HUES6 (cell line): ENCODE measurements around the gene GDNF.

ENCODE experiments used
- H3K27ac ChIP-seq: 2 replicates; pipeline ENCODE4 v1.7.0; 2013; ENCODE audit warnings: low read depth, mild to moderate bottlenecking, low read length, inconsistent platforms
- H3K27me3 ChIP-seq: 2 replicates; pipeline ENCODE4 v1.6.1; 2013; ENCODE audit warnings: low read length; ENCODE audit not compliant: control insufficient read depth, insufficient read depth
- H3K36me3 ChIP-seq: 2 replicates; pipeline ENCODE4 v1.6.1; 2013; ENCODE audit warnings: low read length; ENCODE audit not compliant: control insufficient read depth, insufficient read depth
- H3K4me1 ChIP-seq: 2 replicates; pipeline ENCODE4 v1.6.1; 2013; ENCODE audit warnings: low read length; ENCODE audit not compliant: control insufficient read depth, insufficient read depth
- H3K4me3 ChIP-seq: 2 replicates; pipeline ENCODE4 v1.5.1; 2013; ENCODE audit warnings: low read depth, low read length
- H3K9ac ChIP-seq: one replicate; pipeline ENCODE4 v1.6.1; 2013; ENCODE audit warnings: mild to moderate bottlenecking, low read length
- H3K9me3 ChIP-seq: 2 replicates; pipeline ENCODE4 v1.6.1; 2013; ENCODE audit warnings: low read depth, low read length; ENCODE audit not compliant: control insufficient read depth, insufficient read depth

The GDNF gene

DNA sequence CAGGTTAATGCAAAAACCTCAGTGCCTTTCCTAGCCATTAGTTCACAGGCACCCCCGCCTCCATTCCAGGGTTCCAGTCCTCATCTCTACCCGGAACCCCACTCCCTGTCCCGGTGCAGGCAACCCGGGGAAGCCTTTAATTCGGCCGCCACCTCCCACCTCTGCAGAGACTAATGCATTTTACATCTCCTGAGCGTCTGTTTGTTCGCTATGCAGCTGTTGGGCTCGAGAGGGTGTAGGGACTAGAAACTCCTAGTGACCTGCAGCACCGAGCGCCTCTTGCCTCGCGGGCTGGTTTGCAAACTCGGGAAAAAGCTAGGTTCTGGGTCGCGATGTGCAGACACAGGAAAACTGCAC, 3.6 kb downstream of the GDNF start:
- Histone ChIP-seq H3K4me1 (peaks cover 34% of the 10 kb centered on the region), H3K27me3 (peaks cover 98% of the 10 kb centered on the region), H3K4me3 (peak overlapping the region; percentile 54), H3K27ac (no peak overlapping the region), H3K9me3 (no peaks in the 10 kb centered on the region), H3K36me3 (no peaks in the 10 kb centered on the region), H3K9ac (peak overlapping the region; percentile 31)

DNA sequence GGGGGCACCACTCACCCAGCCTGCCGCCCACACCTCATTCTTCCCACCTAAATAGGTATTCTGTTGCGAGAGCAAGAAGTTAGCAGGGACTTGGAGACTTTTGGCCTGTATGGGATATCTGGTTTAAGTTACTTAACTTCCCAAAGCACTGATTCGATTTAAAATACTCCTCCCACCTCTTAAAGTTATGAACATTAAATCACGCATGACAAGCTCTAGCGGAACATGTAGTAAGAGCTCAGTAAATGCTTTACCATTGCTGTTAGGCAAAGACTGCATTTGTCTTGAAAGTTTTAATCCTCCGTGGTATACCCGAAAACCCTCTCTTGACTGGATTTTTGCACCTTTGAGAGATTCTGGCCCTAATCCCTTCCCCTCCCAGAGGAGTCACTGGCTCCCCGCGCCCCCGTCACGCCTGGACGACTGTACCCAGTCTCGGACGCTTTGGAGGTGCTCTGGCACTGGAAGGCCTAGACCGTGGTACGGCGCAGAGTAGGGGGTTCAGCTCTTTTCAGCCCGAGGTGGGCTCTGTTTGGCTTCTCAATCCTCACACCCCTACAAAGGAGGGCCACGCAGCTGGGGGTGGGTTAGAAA, 4.4 kb downstream of the GDNF start:
- Histone ChIP-seq H3K36me3 (no peaks in the 10 kb centered on the region), H3K27me3 (peaks cover 92% of the 10 kb centered on the region), H3K9me3 (no peaks in the 10 kb centered on the region), H3K9ac (no peak overlapping the region), H3K4me3 (peak overlapping the region; percentile 59), H3K4me1 (peaks cover 27% of the 10 kb centered on the region), H3K27ac (no peak overlapping the region)

DNA sequence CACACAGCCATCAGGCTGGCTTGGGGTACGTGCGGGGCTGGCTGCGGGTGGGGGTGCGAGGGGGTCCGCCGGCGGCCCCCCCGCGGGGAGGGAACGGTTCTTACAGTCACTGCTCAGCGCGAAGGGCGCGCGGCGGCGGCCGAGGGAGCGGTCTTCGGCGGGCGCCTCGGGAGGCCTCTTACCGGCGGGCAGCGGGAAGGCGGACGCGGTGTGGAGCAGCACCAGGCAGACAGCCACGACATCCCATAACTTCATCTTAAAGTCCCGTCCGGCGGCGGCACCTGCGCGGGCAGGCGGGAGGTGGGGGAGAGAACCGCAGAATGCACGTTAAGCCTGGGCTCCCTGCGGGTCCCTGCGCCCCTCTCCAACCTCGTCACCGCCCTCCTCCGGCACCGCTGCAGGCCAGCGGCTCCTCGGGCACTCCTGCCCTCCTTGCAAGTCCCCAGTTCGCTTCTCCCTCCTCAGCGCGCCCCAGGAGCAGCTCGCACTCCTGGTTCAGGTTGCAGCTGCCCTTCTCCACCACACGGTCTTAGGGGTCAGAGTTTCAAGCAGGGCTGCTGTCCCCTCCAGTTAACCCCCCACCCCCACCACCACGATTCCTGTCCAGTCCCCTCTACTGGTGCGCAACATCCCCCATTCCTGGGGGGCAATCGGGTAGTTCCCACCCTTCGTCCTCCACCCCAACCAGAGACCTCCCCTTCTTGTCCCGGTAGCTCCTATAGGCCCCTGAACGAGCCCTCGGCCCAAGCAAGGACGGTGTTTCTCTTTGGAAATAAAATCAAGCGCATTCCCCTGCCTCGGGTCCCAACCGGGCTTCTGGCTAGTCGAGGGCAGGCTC, 5.1 kb downstream of the GDNF start:
- peaks cover 88% of the 10 kb centered on the region for H3K27me3 ChIP-seq
- no peaks in the 10 kb centered on the region for H3K36me3 ChIP-seq
- peak overlapping the region; percentile 59 for H3K4me3 ChIP-seq
- peak overlapping the region; percentile 30 for H3K9ac ChIP-seq
- H3K4me1 ChIP-seq = peaks cover 27% of the 10 kb centered on the region
- H3K27ac ChIP-seq = no peak overlapping the region
- no peaks in the 10 kb centered on the region for H3K9me3 ChIP-seq

DNA sequence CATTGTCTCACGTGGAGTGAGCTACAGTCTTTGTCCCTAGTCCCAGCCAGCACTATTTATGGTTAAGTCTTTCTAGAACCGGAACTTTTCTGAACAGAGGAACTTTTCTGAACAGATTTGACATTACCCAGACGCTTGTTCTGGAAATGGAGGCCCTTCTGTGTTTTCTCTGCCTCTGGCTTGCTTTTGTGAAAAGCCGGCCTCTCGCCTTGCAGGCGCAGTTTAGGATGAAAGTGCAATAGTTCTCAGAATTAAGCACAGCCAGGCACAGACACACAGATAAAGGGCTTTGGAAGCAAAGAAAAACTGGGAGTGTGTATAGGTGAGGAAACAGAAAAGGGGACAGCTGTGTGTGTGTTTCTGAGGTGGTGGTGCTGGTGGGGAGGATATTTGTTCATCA, 5.9 kb downstream of the GDNF start:
- no peak overlapping the region for H3K27ac ChIP-seq
- H3K9ac ChIP-seq = peak overlapping the region; percentile 30
- H3K27me3 ChIP-seq = peaks cover 80% of the 10 kb centered on the region
- H3K36me3 ChIP-seq = no peaks in the 10 kb centered on the region
- no peaks in the 10 kb centered on the region for H3K9me3 ChIP-seq
- peaks cover 22% of the 10 kb centered on the region for H3K4me1 ChIP-seq
- peak overlapping the region; percentile 59 for H3K4me3 ChIP-seq

DNA sequence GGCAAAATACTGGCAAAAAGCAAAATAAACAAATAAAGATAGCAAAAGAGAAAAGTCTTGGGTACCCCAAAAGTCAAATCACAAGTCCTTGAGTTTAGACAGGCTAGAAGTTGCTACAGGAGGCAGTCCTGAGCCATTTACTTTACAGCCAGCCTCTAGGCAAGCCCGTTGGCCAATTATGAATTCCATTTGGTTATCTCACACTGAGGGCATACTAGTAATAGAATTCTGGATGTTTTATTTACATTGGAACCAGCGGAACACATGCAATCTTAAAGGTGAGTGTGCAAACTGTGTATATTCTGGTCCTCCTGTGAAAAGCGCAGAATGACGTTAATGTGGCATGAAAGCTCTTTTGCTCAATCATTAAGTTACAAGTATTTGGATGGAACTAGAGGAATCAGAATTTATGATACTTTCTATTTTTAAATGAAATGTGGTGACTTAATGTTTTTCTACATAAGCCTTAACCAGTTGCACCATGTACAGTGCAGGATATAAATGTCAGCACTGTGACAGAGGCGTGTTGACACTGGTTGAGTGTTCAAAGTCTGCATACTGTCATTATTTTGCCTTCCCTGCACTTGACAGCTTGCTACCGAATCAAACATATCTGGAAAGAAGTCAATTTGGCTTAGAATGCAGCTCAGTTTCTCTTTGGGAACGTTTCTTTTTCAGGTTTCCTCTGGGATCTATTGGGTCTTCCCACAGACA, 7.9 kb downstream of the GDNF start:
- Histone ChIP-seq H3K36me3 (no peaks in the 10 kb centered on the region), H3K9me3 (no peaks in the 10 kb centered on the region), H3K4me3 (no peak overlapping the region), H3K4me1 (peaks cover 21% of the 10 kb centered on the region), H3K9ac (no peak overlapping the region), H3K27me3 (peaks cover 60% of the 10 kb centered on the region), H3K27ac (no peak overlapping the region)

DNA sequence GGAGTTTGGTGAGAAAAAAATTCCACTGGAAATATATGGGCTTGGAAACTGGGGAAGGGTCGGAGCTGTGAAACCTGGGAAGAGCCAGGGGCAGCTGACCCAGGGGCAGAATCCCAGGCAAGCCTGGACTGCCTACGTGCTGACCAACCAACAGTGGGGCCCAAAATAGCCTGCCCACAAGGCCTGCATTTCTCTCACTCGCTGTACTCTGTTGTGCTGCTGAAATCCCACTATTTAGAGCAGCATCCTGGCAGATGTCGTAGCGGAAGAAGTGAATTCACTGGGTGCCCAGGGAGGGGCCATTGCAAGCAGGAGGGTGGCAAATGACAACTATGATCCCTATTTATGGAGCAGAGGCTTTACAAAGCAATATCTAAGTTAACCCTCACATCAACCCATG, 9.5 kb downstream of the GDNF start:
- H3K4me1 ChIP-seq = peaks cover 15% of the 10 kb centered on the region
- H3K9me3 ChIP-seq = no peaks in the 10 kb centered on the region
- H3K27me3 ChIP-seq = peaks cover 44% of the 10 kb centered on the region
- H3K36me3 ChIP-seq = no peaks in the 10 kb centered on the region
- no peak overlapping the region for H3K4me3 ChIP-seq
- H3K27ac ChIP-seq = no peak overlapping the region
- H3K9ac ChIP-seq = no peak overlapping the region

DNA sequence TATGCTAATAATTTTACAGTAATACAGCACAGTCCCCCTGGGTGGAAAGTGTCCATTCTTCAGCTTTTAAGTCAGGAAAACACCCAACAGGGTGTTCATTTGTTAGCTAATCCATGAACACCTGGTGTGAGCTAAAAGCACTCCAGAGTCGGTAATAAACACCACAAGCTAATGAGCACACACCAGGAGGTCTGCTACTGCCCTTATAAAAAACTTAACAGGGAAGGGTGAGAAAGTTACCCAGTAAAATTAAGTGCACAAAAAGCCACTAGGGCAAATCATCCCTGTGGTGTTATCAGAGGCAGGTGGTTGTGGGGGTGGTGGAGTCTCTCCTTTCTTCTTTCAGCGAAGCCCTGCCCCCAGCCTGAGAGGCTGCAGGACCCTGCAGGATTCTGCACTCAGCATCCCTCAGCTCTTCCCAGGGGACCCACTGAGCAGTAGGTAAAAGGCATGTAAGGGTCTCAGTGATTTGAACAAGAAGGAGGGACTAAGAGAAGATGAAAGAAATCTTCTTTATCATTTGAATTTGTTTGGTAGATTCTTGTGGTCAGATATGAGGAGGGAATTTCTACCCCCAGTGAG, 14.4 kb downstream of the GDNF start:
- Histone ChIP-seq H3K27ac (no peak overlapping the region), H3K9ac (no peak overlapping the region), H3K9me3 (no peaks in the 10 kb centered on the region)

DNA sequence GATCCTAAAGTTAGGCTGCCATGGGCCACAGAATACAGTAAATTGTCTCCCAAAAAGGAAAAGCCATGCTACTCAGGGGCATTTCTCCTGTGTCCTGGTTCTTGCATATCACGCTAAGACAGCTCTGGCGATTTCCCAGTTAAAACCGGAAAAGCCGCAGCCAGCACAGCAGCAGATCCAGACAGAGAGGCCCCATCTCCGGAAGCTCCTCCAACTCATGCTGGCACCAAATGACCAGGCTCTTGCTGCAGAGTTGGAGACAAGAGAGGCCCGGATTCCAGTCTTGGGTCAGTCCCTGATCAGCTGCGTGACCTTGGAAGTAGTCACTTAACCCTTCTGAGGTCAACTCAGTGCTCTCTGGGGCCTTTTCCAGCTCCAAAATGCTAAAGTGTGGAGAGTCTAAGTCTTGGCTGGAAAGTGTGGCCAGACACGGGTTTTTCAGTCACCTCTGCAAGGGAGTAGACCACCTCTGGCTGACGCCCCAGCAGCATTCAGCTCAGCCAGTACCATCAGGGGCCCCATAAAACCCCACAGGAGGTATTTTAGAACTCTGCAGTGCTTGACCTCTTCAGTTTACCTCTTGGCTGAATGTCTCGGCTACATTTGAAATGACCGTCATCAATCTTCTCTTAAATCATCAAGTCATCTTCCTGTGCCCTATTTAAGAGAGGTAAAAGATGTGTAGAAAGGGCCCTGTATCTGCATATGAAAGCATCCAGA, 16.2 kb downstream of the GDNF start:
- Histone ChIP-seq H3K27ac (no peak overlapping the region), H3K9ac (no peak overlapping the region), H3K9me3 (no peaks in the 10 kb centered on the region), H3K36me3 (no peaks in the 10 kb centered on the region), H3K4me3 (no peak overlapping the region), H3K4me1 (peaks cover 11% of the 10 kb centered on the region), H3K27me3 (no peaks in the 10 kb centered on the region)

More for the DNA sequence above, 14.4 kb downstream of the GDNF start:
- no peak overlapping the region for H3K4me3 ChIP-seq
- 0 out of 2 replicates have a peak, but pooled peaks cover 2% of the 10 kb centered on the region for H3K27me3 ChIP-seq
- H3K36me3 ChIP-seq = no peaks in the 10 kb centered on the region
- peaks cover 11% of the 10 kb centered on the region for H3K4me1 ChIP-seq

GRCh38 chr5:37816883-37817282, 23.0 kb downstream of the GDNF start:
- H3K4me3 ChIP-seq = no peak overlapping the region
- no peak overlapping the region for H3K27ac ChIP-seq
- H3K9me3 ChIP-seq = no peaks in the 10 kb centered on the region
- H3K4me1 ChIP-seq = peaks cover 11% of the 10 kb centered on the region
- no peak overlapping the region for H3K9ac ChIP-seq
- peaks cover 3% of the 10 kb centered on the region; the same call in 1 of the 2 replicates for H3K36me3 ChIP-seq
- H3K27me3 ChIP-seq = no peaks in the 10 kb centered on the region

- H3K9me3 ChIP-seq = no peaks in the 10 kb centered on the region
- H3K4me1 ChIP-seq = peaks cover 11% of the 10 kb centered on the region
- H3K36me3 ChIP-seq = peaks cover 3% of the 10 kb centered on the region; the same call in 1 of the 2 replicates
- H3K27ac ChIP-seq = no peak overlapping the region
- no peak overlapping the region for H3K9ac ChIP-seq
- no peak overlapping the region for H3K4me3 ChIP-seq
- no peaks in the 10 kb centered on the region for H3K27me3 ChIP-seq
Observed at GRCh38 chr5:37816331-37816730, 23.5 kb downstream of the GDNF start.
